ENCODE data around the gene MAGEB16.

Gene MAGEB16

DNA sequence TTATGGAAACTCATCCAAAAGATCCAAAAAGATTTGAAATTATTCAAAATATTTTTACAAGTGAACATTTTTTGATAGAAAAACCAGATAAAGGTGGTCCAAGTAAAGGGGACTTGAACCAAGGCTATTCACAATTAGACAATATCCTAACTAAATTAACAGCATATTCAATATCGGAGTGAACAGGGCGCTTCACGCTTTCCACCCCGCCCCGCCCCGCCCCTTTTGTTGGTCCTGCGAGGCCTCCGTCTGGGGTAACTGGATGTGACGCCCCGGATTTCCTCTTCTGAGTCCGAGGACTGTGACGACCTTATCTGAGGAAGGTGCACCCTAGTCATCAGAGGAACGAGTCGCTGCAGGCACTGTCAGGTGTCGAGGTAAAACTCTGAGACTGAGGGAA is at the start of gene MAGEB16:
TSS of gene MAGEB16 (plus strand) at position 301 of the 400 bp plus-strand sequence. CDS start 3,855 bp downstream, outside the sequence.
- Histone ChIP-seq H3K27me3 (ENCODE audit: control insufficient read depth in 1 of 2, insufficient read depth in 2 of 2, low read length in 2 of 2) (no peaks in the 10 kb centered on the region), H3K9ac (ENCODE audit: low read length) (no peak within 1 kb of the TSS), H3K36me3 (ENCODE audit: insufficient read depth, low read length) (no peaks in the 10 kb centered on the region), H3K27ac (ENCODE audit: low read depth, low read length) (no peak within 1 kb of the TSS), H3K9me3 (ENCODE audit: low read length) (no peaks in the 10 kb centered on the region), H3K4me1 (ENCODE audit: insufficient read depth, low read length) (no peaks in the 10 kb centered on the region), H3K4me3 (ENCODE audit: low read depth in 1 of 2, low read length in 2 of 2) (no peak within 1 kb of the TSS)

DNA sequence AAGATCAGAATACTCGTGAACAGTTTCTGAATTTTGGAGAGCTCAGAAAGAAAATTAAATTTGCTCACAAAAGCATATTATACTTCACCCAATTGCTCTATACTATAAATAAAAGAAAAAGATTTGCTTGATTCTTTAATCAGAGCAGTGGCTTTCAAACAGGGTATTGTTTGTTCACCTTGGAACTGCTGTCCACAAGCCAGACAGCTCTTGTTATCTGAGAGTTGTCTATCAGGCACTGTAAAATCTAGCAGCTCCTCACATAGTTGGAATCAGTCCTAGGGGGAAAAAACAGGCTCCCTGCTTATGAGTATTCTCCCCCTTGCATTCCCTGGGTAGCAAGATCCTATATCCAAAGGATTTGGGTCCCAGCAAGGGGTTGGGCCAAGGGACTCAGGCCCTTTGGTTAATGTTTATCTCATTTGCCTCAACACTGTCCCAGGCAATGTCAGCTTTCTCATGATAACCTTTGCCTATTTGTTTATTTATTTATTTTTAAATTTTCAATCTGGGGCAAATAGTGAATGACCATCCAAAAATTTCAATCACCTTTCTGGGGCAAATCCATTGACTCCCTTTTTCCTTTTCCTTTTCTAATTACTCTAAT is 24.1 kb upstream of the MAGEB16 start:
- no peaks in the 10 kb centered on the region for H3K9me3 ChIP-seq (ENCODE audit: low read length)
- H3K4me3 ChIP-seq (ENCODE audit: low read depth in 1 of 2, low read length in 2 of 2) = no peak overlapping the region
- H3K9ac ChIP-seq (ENCODE audit: low read length) = no peak overlapping the region
- no peaks in the 10 kb centered on the region for H3K4me1 ChIP-seq (ENCODE audit: insufficient read depth, low read length)
- no peak overlapping the region for H3K27ac ChIP-seq (ENCODE audit: low read depth, low read length)
- no peaks in the 10 kb centered on the region for H3K36me3 ChIP-seq (ENCODE audit: insufficient read depth, low read length)
- H3K27me3 ChIP-seq (ENCODE audit: control insufficient read depth in 1 of 2, insufficient read depth in 2 of 2, low read length in 2 of 2) = no peaks in the 10 kb centered on the region

DNA sequence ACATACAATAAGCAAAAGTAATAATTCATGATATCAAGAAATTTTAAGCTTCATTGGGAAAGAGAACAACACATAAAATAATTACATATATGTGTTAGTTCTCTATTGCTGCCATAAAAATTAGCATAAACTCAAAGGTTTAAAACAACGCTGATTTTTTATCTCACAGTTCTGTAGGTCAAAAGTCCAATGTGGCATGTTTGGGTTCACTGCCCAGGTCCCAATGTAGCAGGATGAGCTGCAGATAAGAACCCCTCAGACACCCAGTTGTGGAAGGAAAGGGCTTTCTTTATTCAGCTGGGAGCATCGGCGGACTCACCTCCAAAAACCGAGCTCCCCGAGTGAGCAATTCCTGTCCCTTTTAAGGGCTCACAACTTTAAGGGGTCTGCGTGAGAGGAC is 13.1 kb upstream of the MAGEB16 start:
- H3K36me3 ChIP-seq (ENCODE audit: insufficient read depth, low read length) = no peaks in the 10 kb centered on the region
- H3K4me3 ChIP-seq (ENCODE audit: low read depth in 1 of 2, low read length in 2 of 2) = no peak overlapping the region
- no peaks in the 10 kb centered on the region for H3K9me3 ChIP-seq (ENCODE audit: low read length)
- H3K9ac ChIP-seq (ENCODE audit: low read length) = no peak overlapping the region
- H3K27me3 ChIP-seq (ENCODE audit: control insufficient read depth in 1 of 2, insufficient read depth in 2 of 2, low read length in 2 of 2) = no peaks in the 10 kb centered on the region
- H3K27ac ChIP-seq (ENCODE audit: low read depth, low read length) = no peak overlapping the region
- no peaks in the 10 kb centered on the region for H3K4me1 ChIP-seq (ENCODE audit: insufficient read depth, low read length)

DNA sequence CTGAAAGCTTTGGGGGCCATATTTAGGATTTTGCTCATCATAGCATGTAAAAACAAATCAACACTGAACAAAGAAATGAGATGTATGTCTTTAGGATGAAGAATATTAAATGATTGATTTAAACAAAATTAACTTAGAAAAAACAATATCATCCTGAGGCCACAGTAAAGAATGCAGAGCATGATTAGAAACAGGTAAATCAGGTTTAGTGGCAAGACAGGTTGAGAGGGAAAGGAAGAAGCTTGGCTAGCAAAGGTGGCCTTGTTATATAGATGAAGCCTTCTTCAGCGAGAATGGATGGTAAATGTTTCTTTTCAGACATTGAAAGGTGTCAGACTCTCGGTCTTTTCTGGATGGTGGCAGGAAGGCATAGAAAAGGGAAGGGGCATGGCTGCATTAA is 11.9 kb upstream of the MAGEB16 start:
- Histone ChIP-seq H3K27me3 (ENCODE audit: control insufficient read depth in 1 of 2, insufficient read depth in 2 of 2, low read length in 2 of 2) (no peaks in the 10 kb centered on the region), H3K27ac (ENCODE audit: low read depth, low read length) (no peak overlapping the region), H3K9ac (ENCODE audit: low read length) (no peak overlapping the region), H3K36me3 (ENCODE audit: insufficient read depth, low read length) (no peaks in the 10 kb centered on the region), H3K4me1 (ENCODE audit: insufficient read depth, low read length) (no peaks in the 10 kb centered on the region), H3K4me3 (ENCODE audit: low read depth in 1 of 2, low read length in 2 of 2) (no peak overlapping the region), H3K9me3 (ENCODE audit: low read length) (no peaks in the 10 kb centered on the region)

DNA sequence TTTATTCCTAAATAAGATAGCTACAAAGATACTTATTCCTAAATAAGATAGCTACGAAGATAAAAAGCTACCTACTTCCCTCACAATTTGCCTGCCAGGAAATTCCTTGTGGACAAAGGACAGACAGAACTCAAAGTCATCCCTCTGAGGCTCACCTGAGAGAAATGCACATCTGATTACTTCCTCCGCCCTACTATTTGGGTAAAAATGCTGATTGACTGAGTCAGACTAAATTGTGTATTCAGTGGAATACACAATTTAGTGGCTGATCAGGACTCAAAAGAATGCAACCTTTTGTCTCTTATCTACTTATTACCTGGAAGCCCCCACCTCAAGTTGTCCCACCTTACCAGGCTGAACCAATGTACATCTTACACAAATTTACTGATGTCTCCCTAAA is 10.3 kb upstream of the MAGEB16 start:
- no peak overlapping the region for H3K27ac ChIP-seq (ENCODE audit: low read depth, low read length)
- H3K27me3 ChIP-seq (ENCODE audit: control insufficient read depth in 1 of 2, insufficient read depth in 2 of 2, low read length in 2 of 2) = no peaks in the 10 kb centered on the region
- no peak overlapping the region for H3K9ac ChIP-seq (ENCODE audit: low read length)
- no peaks in the 10 kb centered on the region for H3K36me3 ChIP-seq (ENCODE audit: insufficient read depth, low read length)
- H3K4me1 ChIP-seq (ENCODE audit: insufficient read depth, low read length) = no peaks in the 10 kb centered on the region
- H3K4me3 ChIP-seq (ENCODE audit: low read depth in 1 of 2, low read length in 2 of 2) = no peak overlapping the region
- H3K9me3 ChIP-seq (ENCODE audit: low read length) = no peaks in the 10 kb centered on the region

DNA sequence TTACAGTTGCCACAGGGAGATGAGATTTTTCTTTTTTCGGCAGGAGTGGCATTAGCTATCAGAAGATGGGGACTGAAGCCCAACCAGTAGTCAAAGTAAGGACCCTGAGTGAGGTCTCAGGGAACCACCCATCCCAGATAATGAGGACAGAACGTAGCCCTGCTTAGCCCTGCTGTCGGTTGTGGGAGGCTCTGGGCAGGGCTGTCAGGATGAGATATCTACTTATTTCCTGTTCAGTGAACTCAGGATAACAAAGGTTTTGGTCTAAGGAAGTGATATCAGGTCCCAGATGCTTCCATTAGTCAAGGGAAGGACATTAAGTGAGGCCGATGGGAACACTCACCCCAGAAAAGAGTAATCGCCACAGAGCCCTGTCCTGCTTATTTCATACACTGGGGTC is 2.3 kb downstream of the MAGEB16 start:
- Histone ChIP-seq H3K4me3 (ENCODE audit: low read depth in 1 of 2, low read length in 2 of 2) (no peak overlapping the region), H3K27me3 (ENCODE audit: control insufficient read depth in 1 of 2, insufficient read depth in 2 of 2, low read length in 2 of 2) (no peaks in the 10 kb centered on the region), H3K27ac (ENCODE audit: low read depth, low read length) (no peak overlapping the region), H3K36me3 (ENCODE audit: insufficient read depth, low read length) (no peaks in the 10 kb centered on the region), H3K4me1 (ENCODE audit: insufficient read depth, low read length) (no peaks in the 10 kb centered on the region), H3K9ac (ENCODE audit: low read length) (no peak overlapping the region), H3K9me3 (ENCODE audit: low read length) (no peaks in the 10 kb centered on the region)

DNA sequence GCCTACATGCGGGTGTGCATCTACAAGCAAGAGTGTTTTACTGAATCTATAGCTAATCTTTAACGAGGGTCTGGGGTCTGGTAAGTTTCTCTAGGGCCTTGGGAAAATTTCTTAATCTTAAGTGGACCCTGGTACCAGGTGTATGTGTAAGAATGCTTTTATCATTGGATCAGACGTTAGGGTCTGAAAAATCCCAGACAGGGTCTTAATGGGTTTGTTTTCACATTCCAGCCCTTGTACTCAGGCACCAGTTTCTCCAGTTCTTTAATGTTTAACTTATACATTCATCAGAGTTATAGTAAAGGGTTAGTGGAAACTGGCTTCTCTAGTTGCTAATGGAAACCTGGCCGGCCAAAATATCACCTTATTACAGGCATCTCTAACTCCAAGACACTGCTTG is 11.6 kb downstream of the MAGEB16 start:
- no peaks in the 10 kb centered on the region for H3K4me1 ChIP-seq (ENCODE audit: insufficient read depth, low read length)
- H3K9me3 ChIP-seq (ENCODE audit: low read length) = no peaks in the 10 kb centered on the region
- H3K36me3 ChIP-seq (ENCODE audit: insufficient read depth, low read length) = no peaks in the 10 kb centered on the region
- H3K27me3 ChIP-seq (ENCODE audit: control insufficient read depth in 1 of 2, insufficient read depth in 2 of 2, low read length in 2 of 2) = no peaks in the 10 kb centered on the region
- H3K4me3 ChIP-seq (ENCODE audit: low read depth in 1 of 2, low read length in 2 of 2) = no peak overlapping the region
- H3K27ac ChIP-seq (ENCODE audit: low read depth, low read length) = no peak overlapping the region
- H3K9ac ChIP-seq (ENCODE audit: low read length) = no peak overlapping the region

DNA sequence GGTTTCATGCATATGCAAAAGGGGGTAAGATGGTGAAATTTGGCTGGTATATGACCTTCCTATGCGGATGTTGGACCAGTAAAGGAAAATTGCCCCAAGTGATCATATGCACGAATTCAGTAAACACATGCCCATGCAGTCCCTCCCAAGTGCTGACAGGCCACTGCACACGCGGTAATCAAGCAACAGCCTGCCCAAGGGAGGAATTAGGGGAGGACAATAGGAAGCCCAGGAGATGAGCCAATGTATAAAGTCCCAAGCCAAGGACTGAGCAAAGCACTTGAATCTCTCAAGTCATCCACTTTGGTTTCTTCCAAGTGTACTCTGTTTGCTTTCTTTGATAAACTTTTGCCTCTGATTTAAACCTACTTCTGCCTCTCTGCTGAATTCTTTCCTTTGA is 21.1 kb downstream of the MAGEB16 start:
- H3K9ac ChIP-seq (ENCODE audit: low read length) = no peak overlapping the region

DNA sequence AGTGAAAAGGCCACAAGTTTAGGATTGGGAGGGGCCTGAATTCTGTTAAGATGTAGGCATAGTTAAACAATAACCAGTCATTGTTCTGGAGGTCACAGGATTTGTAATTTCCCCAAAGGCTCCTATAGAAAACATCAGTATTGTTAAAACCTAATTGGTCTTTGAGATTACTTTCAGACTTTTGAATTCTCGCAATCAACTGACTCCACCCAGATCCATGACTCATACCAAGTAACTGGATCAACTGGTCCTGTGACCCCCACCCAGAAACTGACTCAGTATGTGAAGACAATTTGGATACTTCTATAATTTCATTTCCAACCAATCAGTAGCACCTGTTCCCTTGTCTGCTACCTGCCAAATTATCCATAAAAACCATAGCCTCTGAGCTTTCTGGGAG is 28.4 kb downstream of the MAGEB16 start:
- Histone ChIP-seq H3K9ac (ENCODE audit: low read length) (no peak overlapping the region), H3K27me3 (ENCODE audit: control insufficient read depth in 1 of 2, insufficient read depth in 2 of 2, low read length in 2 of 2) (no peaks in the 10 kb centered on the region), H3K9me3 (ENCODE audit: low read length) (no peaks in the 10 kb centered on the region), H3K36me3 (ENCODE audit: insufficient read depth, low read length) (no peaks in the 10 kb centered on the region), H3K4me3 (ENCODE audit: low read depth in 1 of 2, low read length in 2 of 2) (no peak overlapping the region), H3K27ac (ENCODE audit: low read depth, low read length) (no peak overlapping the region), H3K4me1 (ENCODE audit: insufficient read depth, low read length) (peaks cover 5% of the 10 kb centered on the region)

More for the DNA sequence above, 21.1 kb downstream of the MAGEB16 start:
- Histone ChIP-seq H3K36me3 (ENCODE audit: insufficient read depth, low read length) (no peaks in the 10 kb centered on the region), H3K4me3 (ENCODE audit: low read depth in 1 of 2, low read length in 2 of 2) (no peak overlapping the region), H3K27me3 (ENCODE audit: control insufficient read depth in 1 of 2, insufficient read depth in 2 of 2, low read length in 2 of 2) (no peaks in the 10 kb centered on the region), H3K9me3 (ENCODE audit: low read length) (no peaks in the 10 kb centered on the region), H3K4me1 (ENCODE audit: insufficient read depth, low read length) (no peaks in the 10 kb centered on the region), H3K27ac (ENCODE audit: low read depth, low read length) (no peak overlapping the region)

DNA sequence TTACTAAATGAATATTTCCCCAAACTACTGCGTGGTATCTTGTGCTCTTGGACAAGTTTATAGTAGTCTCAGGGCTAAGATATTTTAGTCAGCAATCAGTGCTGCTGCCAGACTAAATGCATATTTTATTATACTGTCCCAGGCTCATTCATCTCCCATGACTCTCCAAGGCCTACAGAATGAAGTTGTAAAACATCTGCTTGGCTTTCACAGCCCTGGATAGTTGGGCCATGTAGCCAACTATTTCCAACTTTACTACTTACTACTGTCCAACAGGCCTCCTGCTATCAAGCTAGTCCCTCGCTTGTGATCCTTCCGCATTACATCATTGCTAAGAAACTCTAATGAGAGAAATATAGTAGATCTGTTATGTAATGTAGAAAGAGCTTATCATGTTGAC is 31.4 kb downstream of the MAGEB16 start:
- H3K9me3 ChIP-seq (ENCODE audit: low read length) = no peaks in the 10 kb centered on the region
- H3K9ac ChIP-seq (ENCODE audit: low read length) = no peak overlapping the region
- no peaks in the 10 kb centered on the region for H3K36me3 ChIP-seq (ENCODE audit: insufficient read depth, low read length)
- H3K4me3 ChIP-seq (ENCODE audit: low read depth in 1 of 2, low read length in 2 of 2) = no peak overlapping the region
- no peak overlapping the region for H3K27ac ChIP-seq (ENCODE audit: low read depth, low read length)
- H3K4me1 ChIP-seq (ENCODE audit: insufficient read depth, low read length) = peaks cover 5% of the 10 kb centered on the region
- H3K27me3 ChIP-seq (ENCODE audit: control insufficient read depth in 1 of 2, insufficient read depth in 2 of 2, low read length in 2 of 2) = no peaks in the 10 kb centered on the region

DNA sequence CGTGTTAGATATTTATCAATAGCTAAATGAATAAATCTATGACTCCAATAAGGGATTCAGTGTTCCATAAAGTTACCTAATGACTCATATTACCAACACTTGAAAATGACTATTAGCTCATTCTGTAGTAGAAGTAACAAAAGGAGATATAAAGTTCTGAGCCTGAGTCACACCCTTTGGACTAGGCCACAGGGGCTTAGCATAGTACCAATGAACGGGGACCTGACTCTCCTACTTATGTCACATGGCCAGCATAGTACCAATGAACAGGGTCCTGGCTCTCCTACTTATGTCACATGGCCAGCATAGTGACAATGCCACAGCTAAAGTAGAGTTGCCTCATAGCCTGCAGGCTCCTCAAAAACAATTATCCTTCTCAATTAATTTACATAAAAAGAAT is 43.7 kb downstream of the MAGEB16 start:
- H3K27me3 ChIP-seq (ENCODE audit: control insufficient read depth in 1 of 2, insufficient read depth in 2 of 2, low read length in 2 of 2) = no peaks in the 10 kb centered on the region
- H3K9ac ChIP-seq (ENCODE audit: low read length) = no peak overlapping the region
- no peak overlapping the region for H3K27ac ChIP-seq (ENCODE audit: low read depth, low read length)
- H3K4me3 ChIP-seq (ENCODE audit: low read depth in 1 of 2, low read length in 2 of 2) = no peak overlapping the region
- H3K9me3 ChIP-seq (ENCODE audit: low read length) = no peaks in the 10 kb centered on the region
- H3K36me3 ChIP-seq (ENCODE audit: insufficient read depth, low read length) = no peaks in the 10 kb centered on the region
- no peaks in the 10 kb centered on the region for H3K4me1 ChIP-seq (ENCODE audit: insufficient read depth, low read length)

DNA sequence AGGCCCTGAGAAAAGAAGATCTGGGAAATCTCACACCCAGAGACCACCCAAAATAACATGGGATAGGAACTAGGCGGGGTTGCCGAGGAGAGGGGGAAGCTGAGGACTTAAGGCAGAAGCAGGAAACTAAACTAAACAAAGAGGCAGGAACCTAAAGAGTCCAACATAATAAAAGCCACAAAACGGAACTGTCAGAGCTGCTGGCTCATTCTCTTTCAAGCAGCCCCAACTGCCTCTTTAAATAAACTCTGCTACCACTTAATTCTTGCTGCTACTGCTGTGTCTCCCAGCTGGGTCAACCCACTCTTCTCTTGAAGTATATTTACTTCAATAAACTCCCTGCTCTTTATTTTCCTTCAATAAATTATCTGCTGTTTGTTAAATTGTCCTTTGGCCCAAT is 44.5 kb downstream of the MAGEB16 start:
- Histone ChIP-seq H3K9ac (ENCODE audit: low read length) (no peak overlapping the region), H3K9me3 (ENCODE audit: low read length) (no peaks in the 10 kb centered on the region), H3K4me3 (ENCODE audit: low read depth in 1 of 2, low read length in 2 of 2) (no peak overlapping the region), H3K36me3 (ENCODE audit: insufficient read depth, low read length) (no peaks in the 10 kb centered on the region), H3K27ac (ENCODE audit: low read depth, low read length) (no peak overlapping the region), H3K27me3 (ENCODE audit: control insufficient read depth in 1 of 2, insufficient read depth in 2 of 2, low read length in 2 of 2) (no peaks in the 10 kb centered on the region), H3K4me1 (ENCODE audit: insufficient read depth, low read length) (no peaks in the 10 kb centered on the region)
